Esophagus squamous epithelium (tissue), 4 donors: ENCODE measurements around the gene UVRAG.

Experiments
- CTCF ChIP-seq, 6 experiments: fragments of 450-650 bp in 4 of 6; fragments of 200-600 bp in 2 of 6; sonication (generic) in 2 of 6; IDR thresholded peaks; one replicate each; pipeline ENCODE4 v1.5.1; 2016 to 2019; ENCODE audit warnings: antibody characterized with exemption in 6 of 6, mild to moderate bottlenecking in 4 of 6, moderate library complexity in 4 of 6
- POLR2A ChIP-seq, 4 donors: fragments of 450-650 bp; IDR thresholded peaks; one replicate each; pipeline ENCODE4 v1.6.1; 2017; ENCODE audit warnings: antibody characterized with exemption in 4 of 4, mild to moderate bottlenecking in 4 of 4, moderate library complexity in 3 of 4

- TF ChIP-seq CTCF (IDR thresholded peaks at IDR 0.05) (peak in 1 of 6 experiments; percentile 8), POLR2A (IDR thresholded peaks at IDR 0.05) (peak in 1 of 4 donors; percentile 12)
Observed at GRCh38 chr11:75768112-75768908, 46.7 kb upstream of the UVRAG start, which contains the start of gene DGAT2.
